ENCODE results near the gene ELFN1. TPM values are rescaled to one million over a fixed set of nuclear protein-coding genes. Genes with fewer than 3 reads are reported as not detected.

ELFN1 gene
- total and polyA plus RNA-seq, 5 donors from 2014 or later, result not detected

- ATAC-seq (ENCODE audit: low read depth in 2 of 2) (no peak), DNase-seq (no peak)
- H3K4me3 ChIP-seq (ENCODE audit: low read depth, low read length), result no peak overlapping the region
- Mint-ChIP-seq H3K4me1 (peaks cover 0 to 8% (median 0%) of the 10 kb centered on the region in 4 donors), H3K27ac (no peak overlapping the region), H3K36me3 (no peaks in the 10 kb centered on the region), H3K4me3 (no peak overlapping the region), H3K27me3 (peaks cover 17% of the 10 kb centered on the region), H3K9me3 (peaks cover 0 to 9% (median 0%) of the 10 kb centered on the region in 7 donors)
- no peak overlapping the region for H3K27ac ChIP-seq (ENCODE audit: insufficient read depth, low read length, poor library complexity, severe bottlenecking)
- no peaks in the 10 kb centered on the region for H3K27me3 ChIP-seq (ENCODE audit: control insufficient read depth, insufficient read depth, low read length)
- no peaks in the 10 kb centered on the region for H3K36me3 ChIP-seq (ENCODE audit: control insufficient read depth, insufficient read depth, low read length)
- no peaks in the 10 kb centered on the region for H3K4me1 ChIP-seq (ENCODE audit: control insufficient read depth, insufficient read depth, low read length, poor library complexity, severe bottlenecking)
- H3K9me3 ChIP-seq (ENCODE audit: control insufficient read depth in 2 of 2, low read length in 2 of 2), result peaks cover 6 to 15% of the 10 kb centered on the region in 2 experiments
Observed at GRCh38 chr7:1712907-1713501, 42.9 kb downstream of the ELFN1 start.

- Mint-ChIP-seq H3K4me3 (no peak overlapping the region), H3K9me3 (peaks cover 0 to 9% (median 0%) of the 10 kb centered on the region in 7 donors), H3K27ac (no peak overlapping the region), H3K4me1 (peaks cover 0 to 8% (median 0%) of the 10 kb centered on the region in 4 donors), H3K36me3 (no peaks in the 10 kb centered on the region), H3K27me3 (peaks cover 17% of the 10 kb centered on the region)
- H3K4me3 ChIP-seq (ENCODE audit: low read depth, low read length), result no peak overlapping the region
- no peaks in the 10 kb centered on the region for H3K4me1 ChIP-seq (ENCODE audit: control insufficient read depth, insufficient read depth, low read length, poor library complexity, severe bottlenecking)
- H3K27me3 ChIP-seq (ENCODE audit: control insufficient read depth, insufficient read depth, low read length), result no peaks in the 10 kb centered on the region
- no peak overlapping the region for H3K27ac ChIP-seq (ENCODE audit: insufficient read depth, low read length, poor library complexity, severe bottlenecking)
- DNase-seq (no peak), ATAC-seq (ENCODE audit: low read depth in 2 of 2) (no peak)
- no peaks in the 10 kb centered on the region for H3K36me3 ChIP-seq (ENCODE audit: control insufficient read depth, insufficient read depth, low read length)
- peaks cover 6 to 14% of the 10 kb centered on the region in 2 experiments for H3K9me3 ChIP-seq (ENCODE audit: control insufficient read depth in 2 of 2, low read length in 2 of 2)
Observed at GRCh38 chr7:1713502-1714484, 43.7 kb downstream of the ELFN1 start.

DNA sequence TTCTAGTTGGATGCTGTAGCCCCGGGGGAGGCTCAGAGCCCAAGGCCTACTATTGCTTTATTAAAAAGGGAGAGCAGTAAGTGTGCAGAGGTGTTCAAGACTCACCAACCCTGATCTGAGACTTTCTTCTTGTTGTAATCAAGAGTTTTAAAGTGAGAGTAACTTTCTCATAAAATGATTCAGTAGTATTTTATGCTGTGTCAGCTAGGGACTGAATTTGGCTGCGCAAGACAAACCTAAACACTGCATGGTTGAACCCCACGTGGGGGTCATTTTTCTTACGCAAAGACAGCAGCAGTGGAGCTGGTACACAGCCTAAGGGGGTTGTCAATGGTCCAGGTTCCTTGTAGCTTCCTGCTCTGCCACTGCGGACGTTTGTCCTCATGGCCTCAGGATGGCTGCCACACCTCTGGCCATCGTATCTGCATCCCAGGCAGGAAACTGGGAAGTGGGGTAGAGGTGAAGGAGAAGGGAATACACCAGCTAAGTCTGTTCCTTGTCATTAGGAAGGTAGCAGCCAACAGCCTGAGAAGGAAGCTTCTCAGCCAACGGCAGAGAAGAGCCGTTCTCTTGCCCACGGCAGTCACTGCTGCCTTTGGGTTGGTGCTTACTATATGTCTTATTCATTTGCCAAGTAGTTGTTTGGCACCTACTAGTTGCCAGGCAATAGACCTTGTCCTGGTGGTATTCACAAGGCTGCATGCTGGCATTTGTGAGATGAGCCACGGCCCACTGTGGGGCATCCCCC lies 44.7 kb downstream of the ELFN1 start:
- no peak for ATAC-seq (ENCODE audit: low read depth in 2 of 2)
- peaks cover 0 to 8% (median 0%) of the 10 kb centered on the region in 4 donors for H3K4me1 Mint-ChIP-seq
- Histone ChIP-seq H3K27me3 (ENCODE audit: control insufficient read depth, insufficient read depth, low read length) (no peaks in the 10 kb centered on the region), H3K4me1 (ENCODE audit: control insufficient read depth, insufficient read depth, low read length, poor library complexity, severe bottlenecking) (no peaks in the 10 kb centered on the region), H3K9me3 (ENCODE audit: control insufficient read depth in 2 of 2, low read length in 2 of 2) (peaks cover 1 to 4% of the 10 kb centered on the region in 2 experiments), H3K36me3 (ENCODE audit: control insufficient read depth, insufficient read depth, low read length) (no peaks in the 10 kb centered on the region), H3K4me3 (ENCODE audit: low read depth, low read length) (no peak overlapping the region), H3K27ac (ENCODE audit: insufficient read depth, low read length, poor library complexity, severe bottlenecking) (no peak overlapping the region)
- H3K36me3 Mint-ChIP-seq, result no peaks in the 10 kb centered on the region
- H3K27me3 Mint-ChIP-seq, result peaks cover 17% of the 10 kb centered on the region
- DNase-seq, result no peak
- H3K4me3 Mint-ChIP-seq, result no peak overlapping the region
- H3K27ac Mint-ChIP-seq, result no peak overlapping the region
- H3K9me3 Mint-ChIP-seq, result peaks cover 0 to 5% (median 0%) of the 10 kb centered on the region in 7 donors

DNA sequence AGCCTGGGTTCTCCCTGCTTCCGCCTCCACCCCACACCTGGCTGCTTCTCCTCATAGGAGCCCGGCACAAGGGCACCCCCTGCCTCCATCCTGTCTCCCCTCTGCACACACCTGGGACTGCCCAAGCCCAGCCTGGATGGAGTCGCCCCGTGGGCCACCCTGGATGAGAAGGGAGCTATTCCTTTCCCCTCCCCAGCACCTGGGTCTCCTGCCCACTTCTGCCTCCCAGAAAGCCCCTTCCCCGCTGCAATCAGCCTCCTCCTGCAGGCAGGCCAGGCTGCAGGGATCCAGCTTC lies 45.2 kb downstream of the ELFN1 start:
- no peak overlapping the region for H3K4me3 ChIP-seq (ENCODE audit: low read depth, low read length)
- no peaks in the 10 kb centered on the region for H3K9me3 ChIP-seq (ENCODE audit: control insufficient read depth in 2 of 2, low read length in 2 of 2)
- DNase-seq (no peak), ATAC-seq (ENCODE audit: low read depth in 2 of 2) (no peak)
- H3K4me3 Mint-ChIP-seq, result no peak overlapping the region
- H3K4me1 Mint-ChIP-seq, result peaks cover 0 to 8% (median 0%) of the 10 kb centered on the region in 4 donors
- H3K27ac ChIP-seq (ENCODE audit: insufficient read depth, low read length, poor library complexity, severe bottlenecking), result no peak overlapping the region
- no peaks in the 10 kb centered on the region for H3K27me3 ChIP-seq (ENCODE audit: control insufficient read depth, insufficient read depth, low read length)
- H3K27me3 Mint-ChIP-seq, result peaks cover 17% of the 10 kb centered on the region
- peaks cover 0 to 2% (median 0%) of the 10 kb centered on the region in 7 donors for H3K9me3 Mint-ChIP-seq
- no peaks in the 10 kb centered on the region for H3K4me1 ChIP-seq (ENCODE audit: control insufficient read depth, insufficient read depth, low read length, poor library complexity, severe bottlenecking)
- no peaks in the 10 kb centered on the region for H3K36me3 Mint-ChIP-seq
- H3K27ac Mint-ChIP-seq, result no peak overlapping the region
- H3K36me3 ChIP-seq (ENCODE audit: control insufficient read depth, insufficient read depth, low read length), result no peaks in the 10 kb centered on the region

GRCh38 chr7:1715671-1716074 lies 45.6 kb downstream of the ELFN1 start:
- Mint-ChIP-seq H3K4me1 (peaks cover 0 to 8% (median 0%) of the 10 kb centered on the region in 4 donors), H3K9me3 (peaks cover 0 to 2% (median 0%) of the 10 kb centered on the region in 7 donors), H3K4me3 (no peak overlapping the region), H3K27ac (no peak overlapping the region), H3K27me3 (peaks cover 17% of the 10 kb centered on the region), H3K36me3 (no peaks in the 10 kb centered on the region)
- H3K4me1 ChIP-seq (ENCODE audit: control insufficient read depth, insufficient read depth, low read length, poor library complexity, severe bottlenecking), result no peaks in the 10 kb centered on the region
- no peaks in the 10 kb centered on the region for H3K36me3 ChIP-seq (ENCODE audit: control insufficient read depth, insufficient read depth, low read length)
- no peak overlapping the region for H3K27ac ChIP-seq (ENCODE audit: insufficient read depth, low read length, poor library complexity, severe bottlenecking)
- no peaks in the 10 kb centered on the region for H3K27me3 ChIP-seq (ENCODE audit: control insufficient read depth, insufficient read depth, low read length)
- DNase-seq (no peak), ATAC-seq (ENCODE audit: low read depth in 2 of 2) (no peak)
- H3K4me3 ChIP-seq (ENCODE audit: low read depth, low read length), result no peak overlapping the region
- H3K9me3 ChIP-seq (ENCODE audit: control insufficient read depth in 2 of 2, low read length in 2 of 2), result no peaks in the 10 kb centered on the region

- H3K4me3 Mint-ChIP-seq, result no peak overlapping the region
- ATAC-seq (ENCODE audit: low read depth in 2 of 2), result no peak
Observed at GRCh38 chr7:1716263-1717094, 46.4 kb downstream of the ELFN1 start.

GRCh38 chr7:1717095-1717483 lies 47.0 kb downstream of the ELFN1 start:
- Mint-ChIP-seq H3K4me3 (no peak overlapping the region), H3K4me1 (peaks cover 0 to 8% (median 0%) of the 10 kb centered on the region in 4 donors), H3K9me3 (peaks cover 0 to 2% (median 0%) of the 10 kb centered on the region in 7 donors), H3K27me3 (peaks cover 17% of the 10 kb centered on the region), H3K27ac (no peak overlapping the region), H3K36me3 (no peaks in the 10 kb centered on the region)
- H3K36me3 ChIP-seq (ENCODE audit: control insufficient read depth, insufficient read depth, low read length), result no peaks in the 10 kb centered on the region
- no peak for ATAC-seq (ENCODE audit: low read depth in 2 of 2)
- H3K4me3 ChIP-seq (ENCODE audit: low read depth, low read length), result no peak overlapping the region
- no peaks in the 10 kb centered on the region for H3K9me3 ChIP-seq (ENCODE audit: control insufficient read depth in 2 of 2, low read length in 2 of 2)
- no peaks in the 10 kb centered on the region for H3K4me1 ChIP-seq (ENCODE audit: control insufficient read depth, insufficient read depth, low read length, poor library complexity, severe bottlenecking)
- DNase-seq, result no peak
- H3K27ac ChIP-seq (ENCODE audit: insufficient read depth, low read length, poor library complexity, severe bottlenecking), result no peak overlapping the region
- no peaks in the 10 kb centered on the region for H3K27me3 ChIP-seq (ENCODE audit: control insufficient read depth, insufficient read depth, low read length)

More at GRCh38 chr7:1716263-1717094, 46.4 kb downstream of the ELFN1 start:
- H3K9me3 Mint-ChIP-seq, result peaks cover 0 to 2% (median 0%) of the 10 kb centered on the region in 7 donors
- no peaks in the 10 kb centered on the region for H3K9me3 ChIP-seq (ENCODE audit: control insufficient read depth in 2 of 2, low read length in 2 of 2)
- no peaks in the 10 kb centered on the region for H3K4me1 ChIP-seq (ENCODE audit: control insufficient read depth, insufficient read depth, low read length, poor library complexity, severe bottlenecking)
- H3K36me3 ChIP-seq (ENCODE audit: control insufficient read depth, insufficient read depth, low read length), result no peaks in the 10 kb centered on the region
- no peak overlapping the region for H3K27ac ChIP-seq (ENCODE audit: insufficient read depth, low read length, poor library complexity, severe bottlenecking)
- no peaks in the 10 kb centered on the region for H3K27me3 ChIP-seq (ENCODE audit: control insufficient read depth, insufficient read depth, low read length)
- peaks cover 0 to 8% (median 0%) of the 10 kb centered on the region in 4 donors for H3K4me1 Mint-ChIP-seq
- no peaks in the 10 kb centered on the region for H3K36me3 Mint-ChIP-seq
- DNase-seq, result no peak
- no peak overlapping the region for H3K27ac Mint-ChIP-seq
- H3K27me3 Mint-ChIP-seq, result peaks cover 17% of the 10 kb centered on the region
- no peak overlapping the region for H3K4me3 ChIP-seq (ENCODE audit: low read depth, low read length)
